OCI-LY7 (cell line): ENCODE results near the gene SPOP. TPM values are rescaled to one million over a fixed set of nuclear protein-coding genes. Genes with fewer than 3 reads are reported as not detected.

Source experiments
- BruUV-seq: library from RNA; stranded (reverse); fragments of 400-500 nt; replicated peaks from 2 replicates; lab custom pipeline; 2021; lab: Mats Ljungman, UMichigan
- CTCF ChIA-PET: fragments of 300-600 bp; sonication (Branson Sonifier 250); formaldehyde crosslinking; loops from one replicate; lab custom pipeline; 2022; ENCODE audit warnings: antibody characterized with exemption; ENCODE audit not compliant: unreplicated experiment; lab: Charles Lee
- POLR2A ChIA-PET: fragments of 300-600 bp; sonication (Branson Sonifier 250); formaldehyde crosslinking; loops from one replicate; lab custom pipeline; 2022; ENCODE audit warnings: antibody characterized with exemption; lab: Charles Lee
- DNase-seq: peaks from one replicate; pipeline ENCODE4 v3.0.0-alpha.2; 2015; ENCODE audit warnings: low spot score
- H2AFZ ChIP-seq: fragments of 200-600 bp; sonication (generic), shearing (Covaris generic); 2 replicates; pipeline ENCODE4 v1.6.1; 2014; ENCODE audit warnings: mild to moderate bottlenecking, antibody characterized with exemption, low read length, moderate library complexity
- H3K27ac ChIP-seq: fragments of 200-600 bp; sonication (generic); 2 replicates; pipeline ENCODE4 v1.5.1; 2014; ENCODE audit warnings: mixed run types, low read depth, mild to moderate bottlenecking, moderate library complexity, low read length, inconsistent platforms; ENCODE audit not compliant: poor library complexity, severe bottlenecking
- H3K36me3 ChIP-seq: fragments of 200-600 bp; sonication (generic); 2 replicates; pipeline ENCODE4 v1.6.1; 2014; ENCODE audit warnings: mild to moderate bottlenecking, antibody characterized with exemption, low read length, moderate library complexity, mixed read lengths; ENCODE audit not compliant: insufficient read depth
- H3K4me1 ChIP-seq: fragments of 200-600 bp; sonication (generic); 2 replicates; pipeline ENCODE4 v1.5.1; 2014; ENCODE audit warnings: mild to moderate bottlenecking, low read length; ENCODE audit not compliant: insufficient read depth, poor library complexity, severe bottlenecking
- H3K4me2 ChIP-seq: fragments of 200-600 bp; sonication (generic); 2 replicates; pipeline ENCODE4 v1.6.1; 2014; ENCODE audit warnings: mild to moderate bottlenecking, low read length
- H3K4me3 ChIP-seq: fragments of 200-600 bp; sonication (generic); 2 replicates; pipeline ENCODE4 v1.5.1; 2014; ENCODE audit warnings: mild to moderate bottlenecking, low read depth, low read length; ENCODE audit not compliant: poor library complexity, severe bottlenecking
- H3K79me2 ChIP-seq: fragments of 200-600 bp; sonication (generic); 2 replicates; pipeline ENCODE4 v1.6.1; 2016; ENCODE audit warnings: low read depth, mild to moderate bottlenecking, low read length, moderate library complexity, mixed read lengths; ENCODE audit not compliant: insufficient read depth
- H3K9me2 ChIP-seq: fragments of 200-600 bp; sonication (generic); 2 replicates; pipeline ENCODE4 v1.6.1; 2016; ENCODE audit warnings: mild to moderate bottlenecking, low read length, mixed read lengths; ENCODE audit not compliant: insufficient read depth
- H3K9me3 ChIP-seq: fragments of 200-600 bp; sonication (generic); 2 replicates; pipeline ENCODE4 v1.6.1; 2014; ENCODE audit warnings: mild to moderate bottlenecking, mixed run types, low read length, mixed read lengths
- H4K20me1 ChIP-seq: fragments of 200-600 bp; sonication (generic); 2 replicates; pipeline ENCODE4 v1.6.1; 2014; ENCODE audit warnings: mild to moderate bottlenecking, antibody characterized with exemption, low read length, moderate library complexity, mixed read lengths; ENCODE audit not compliant: insufficient read depth
- CTCF ChIP-seq: fragments of 200-600 bp; sonication (generic); conservative IDR thresholded peaks from 2 replicates; pipeline ENCODE4 v1.5.1; 2014; ENCODE audit warnings: mild to moderate bottlenecking, antibody characterized with exemption, low read length, moderate library complexity, mixed read lengths
- EZH2phosphoT487 ChIP-seq: fragments of 200-600 bp; sonication (generic); IDR thresholded peaks from 2 replicates; pipeline ENCODE4 v1.6.1; 2018; ENCODE audit warnings: low read depth, borderline replicate concordance, mild to moderate bottlenecking, mixed run types, antibody characterized with exemption, low read length, moderate library complexity, mixed read lengths
- intact Hi-C: fragments of 100-400 bp; cut with micrococcal nuclease; formaldehyde crosslinking; loops from one replicate; pipeline ENCODE4 v1.10.0; 2022; ENCODE audit not compliant: unreplicated experiment
- total RNA-seq, 2 experiments: library from RNA; depleted of rRNA in 1 of 2; stranded (reverse); fragments of >200 nt in 1 of 2; shearing (Covaris generic) in 1 of 2; gene quantifications; 2 replicates each; pipeline ENCODE4 v1.2.3, GENCODE V29; 2014 to 2022

Gene SPOP
- total RNA-seq, 2 experiments from 2014 or later, result 37.8 to 69.0 TPM

- no peak for TF ChIP-seq EZH2phosphoT487
- TF ChIP-seq CTCF, result no peak
- Histone ChIP-seq H3K4me1 (peaks cover 25% of the 10 kb centered on the region), H3K4me3 (no peak overlapping the region), H3K4me2 (no peak overlapping the region), H4K20me1 (no peaks in the 10 kb centered on the region), H3K9me2 (no peaks in the 10 kb centered on the region), H2AFZ (no peak overlapping the region), H3K9me3 (no peaks in the 10 kb centered on the region), H3K36me3 (no peaks in the 10 kb centered on the region), H3K27ac (no peak overlapping the region), H3K79me2 (no peaks in the 10 kb centered on the region)
- POLR2A ChIA-PET, result interaction anchor here (0.6 kb wide), 1 partner anchor 261 kb away, joined by 4 read pairs; no protein-coding TSS in a partner anchor
- CTCF ChIA-PET, result no interaction called here
- no peak for DNase-seq
- intact Hi-C loops, result no loop called here
- BruUV-seq, result no TSS peak
Measured at GRCh38 chr17:49691677-49692191, 13.8 kb upstream of the SPOP start.

- intact Hi-C loops, result no loop called here
- TF ChIP-seq EZH2phosphoT487, result no peak
- no peak for TF ChIP-seq CTCF
- POLR2A ChIA-PET, result no interaction called here
- no peak for DNase-seq
- Histone ChIP-seq H3K9me2 (no peaks in the 10 kb centered on the region), H3K4me3 (no peak overlapping the region), H3K79me2 (no peaks in the 10 kb centered on the region), H4K20me1 (no peaks in the 10 kb centered on the region), H2AFZ (no peak overlapping the region), H3K36me3 (no peaks in the 10 kb centered on the region), H3K27ac (no peak overlapping the region), H3K4me1 (peaks cover 21% of the 10 kb centered on the region), H3K4me2 (no peak overlapping the region), H3K9me3 (no peaks in the 10 kb centered on the region)
- CTCF ChIA-PET, result no interaction called here
- BruUV-seq, result no TSS peak
Measured at GRCh38 chr17:49691086-49691676, 13.3 kb upstream of the SPOP start.

- no TSS peak for BruUV-seq
- no peak for TF ChIP-seq EZH2phosphoT487
- TF ChIP-seq CTCF, result no peak
- H3K9me2 ChIP-seq, result no peaks in the 10 kb centered on the region
- no peak for DNase-seq
- no peaks in the 10 kb centered on the region for H3K36me3 ChIP-seq
- CTCF ChIA-PET, result no interaction called here
- H3K4me2 ChIP-seq, result no peak overlapping the region
- no peaks in the 10 kb centered on the region for H4K20me1 ChIP-seq
- H3K4me1 ChIP-seq, result peaks cover 15% of the 10 kb centered on the region
- no peak overlapping the region for H2AFZ ChIP-seq
- no peak overlapping the region for H3K27ac ChIP-seq
- no peaks in the 10 kb centered on the region for H3K79me2 ChIP-seq
- POLR2A ChIA-PET, result no interaction called here
- intact Hi-C loops, result no loop called here
- no peaks in the 10 kb centered on the region for H3K9me3 ChIP-seq
- H3K4me3 ChIP-seq, result no peak overlapping the region
Measured at GRCh38 chr17:49690256-49690655, 12.4 kb upstream of the SPOP start.
